Cardiac fibroblast (primary cell): Measurements from ENCODE around the gene PLCB3.
A peak's percentile ranks its signal among the peaks of the same experiment; 100 is the strongest.

Experiments
- DNase-seq, 2 donors: peaks; one replicate each; pipeline versions ENCODE4 v3.0.0 to v3.0.0-alpha.2; 2010; ENCODE audit warnings: low read depth in 2 of 2
- H3K4me3 ChIP-seq, 2 donors: replicated peaks in 1 of 2; 1 replicate in 1 of 2; 2 replicates in 1 of 2; pipeline ENCODE4 v1.5.1; 2011; ENCODE audit warnings: low read depth in 2 of 2, low read length in 2 of 2, mild to moderate bottlenecking in 2 of 2, moderate library complexity in 1 of 2
- CTCF ChIP-seq: IDR thresholded peaks from one replicate; pipeline ENCODE4 v1.5.1; 2011; ENCODE audit warnings: low read depth, mild to moderate bottlenecking, low read length, inconsistent platforms

The PLCB3 gene

GRCh38 chr11:64292460-64293254, 41.3 kb downstream of the PLCB3 start:
- H3K4me3 ChIP-seq, result peak overlapping the region; percentile 11 to 14
- TF ChIP-seq CTCF, result no peak
- DNase-seq, result no peak

- H3K4me3 ChIP-seq, result no peak overlapping the region
- peak in 1 of 2 donors; percentile 47 for DNase-seq
- TF ChIP-seq CTCF, result no peak
Measured at GRCh38 chr11:64294774-64295173, 43.4 kb downstream of the PLCB3 start.

- no peak for TF ChIP-seq CTCF
- H3K4me3 ChIP-seq, result no peak overlapping the region
- no peak for DNase-seq
Measured at GRCh38 chr11:64295760-64296159, 44.4 kb downstream of the PLCB3 start.

- DNase-seq, result no peak
- H3K4me3 ChIP-seq, result no peak overlapping the region
- TF ChIP-seq CTCF, result no peak
Measured at GRCh38 chr11:64296236-64296635, 44.9 kb downstream of the PLCB3 start.

- H3K4me3 ChIP-seq, result no peak overlapping the region
- TF ChIP-seq CTCF, result no peak
- DNase-seq, result no peak
Measured at GRCh38 chr11:64296830-64297698, 45.7 kb downstream of the PLCB3 start.

- no peak for DNase-seq
- no peak overlapping the region for H3K4me3 ChIP-seq
- TF ChIP-seq CTCF, result no peak
Measured at GRCh38 chr11:64297699-64298358, 46.5 kb downstream of the PLCB3 start.
